T-helper 9 cell (primary cell): ENCODE data around the gene NFATC1.

ENCODE experiments used
- DNase-seq: peaks from one replicate; pipeline ENCODE4 v3.0.0-alpha.2; 2020

Gene NFATC1

GRCh38 chr18:79511271-79511670 is 115.5 kb downstream of the NFATC1 start:
- no peak for DNase-seq

DNA sequence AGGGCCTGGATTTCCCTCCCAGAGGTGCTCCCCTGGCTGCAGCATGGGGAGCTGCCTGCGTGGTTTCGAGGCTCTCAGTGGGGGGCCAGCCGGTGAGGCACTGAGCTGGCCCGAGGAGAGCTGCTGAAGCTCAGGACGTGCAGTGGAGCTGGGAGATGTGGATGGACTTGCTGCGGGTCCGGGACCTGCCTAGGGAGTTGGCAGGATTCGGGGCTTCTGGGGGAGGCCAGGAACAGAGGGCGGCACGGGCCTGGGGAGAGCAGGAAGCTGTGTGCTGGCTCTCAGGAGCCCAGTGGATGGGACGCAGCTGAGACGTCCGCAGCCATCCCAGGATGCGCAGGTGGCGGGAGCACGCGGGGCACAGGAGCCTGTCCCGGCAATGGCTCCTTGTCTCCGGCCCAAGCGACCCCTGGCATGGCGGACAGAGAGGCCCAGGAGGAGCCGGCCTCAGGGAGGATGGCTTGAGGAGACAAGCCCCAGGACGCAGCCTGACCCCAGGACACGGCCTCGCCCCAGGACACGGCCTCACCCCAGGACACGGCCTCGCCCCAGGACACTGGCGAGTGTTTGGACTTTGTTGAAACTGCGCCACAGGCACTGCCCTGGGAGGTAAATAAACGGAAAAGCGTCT is 116.1 kb downstream of the NFATC1 start:
- no peak for DNase-seq

DNA sequence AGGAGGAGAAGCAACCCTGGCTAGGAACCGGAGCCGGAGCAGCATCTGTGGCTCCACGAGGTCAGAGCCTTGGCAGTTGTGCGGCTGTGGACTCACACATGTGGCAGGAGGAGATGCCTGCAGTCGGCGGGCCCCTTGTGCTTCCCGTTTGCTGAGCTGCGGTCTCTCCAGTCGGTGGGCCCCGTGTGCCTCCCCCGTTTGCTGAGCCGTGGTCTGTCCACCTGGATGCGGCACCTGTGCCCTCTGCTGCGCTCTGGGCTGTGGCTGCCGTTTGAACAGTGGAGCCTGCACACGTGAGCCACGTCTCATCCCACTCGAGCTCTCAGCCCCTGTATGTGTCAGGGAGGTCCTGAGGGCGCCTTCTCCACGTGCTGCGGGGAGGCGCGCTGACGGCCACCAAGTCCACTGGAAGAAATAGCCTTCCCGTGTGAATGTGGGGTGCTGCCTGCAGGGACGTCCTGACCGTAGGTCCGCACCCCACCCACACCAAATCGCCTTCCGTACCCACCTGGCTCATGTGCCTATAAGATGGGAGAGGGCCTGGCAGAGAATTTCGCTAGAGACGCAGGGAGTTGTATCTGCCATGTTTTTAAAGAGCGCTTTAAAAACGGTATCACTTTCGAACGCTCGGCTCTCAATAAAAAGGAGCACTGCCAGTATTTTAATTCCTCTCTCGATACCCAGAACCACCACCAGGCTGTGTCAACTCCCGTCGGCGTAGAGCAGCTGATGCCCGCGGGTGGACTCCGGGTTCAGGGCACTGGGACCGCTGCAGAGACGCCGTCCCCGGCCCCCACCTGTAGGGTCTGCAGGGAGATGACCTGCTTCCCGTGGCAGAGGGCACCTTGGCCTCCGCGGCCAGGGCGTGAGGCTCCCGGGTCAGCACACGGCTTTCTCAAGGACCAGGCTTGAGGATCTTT is 117.0 kb downstream of the NFATC1 start:
- DNase-seq: no peak

- no peak for DNase-seq
Measured at GRCh38 chr18:79513381-79514081, 117.8 kb downstream of the NFATC1 start.

GRCh38 chr18:79515331-79515730 is 119.6 kb downstream of the NFATC1 start:
- no peak for DNase-seq

GRCh38 chr18:79515944-79516351 is 120.2 kb downstream of the NFATC1 start:
- DNase-seq: no peak

DNA sequence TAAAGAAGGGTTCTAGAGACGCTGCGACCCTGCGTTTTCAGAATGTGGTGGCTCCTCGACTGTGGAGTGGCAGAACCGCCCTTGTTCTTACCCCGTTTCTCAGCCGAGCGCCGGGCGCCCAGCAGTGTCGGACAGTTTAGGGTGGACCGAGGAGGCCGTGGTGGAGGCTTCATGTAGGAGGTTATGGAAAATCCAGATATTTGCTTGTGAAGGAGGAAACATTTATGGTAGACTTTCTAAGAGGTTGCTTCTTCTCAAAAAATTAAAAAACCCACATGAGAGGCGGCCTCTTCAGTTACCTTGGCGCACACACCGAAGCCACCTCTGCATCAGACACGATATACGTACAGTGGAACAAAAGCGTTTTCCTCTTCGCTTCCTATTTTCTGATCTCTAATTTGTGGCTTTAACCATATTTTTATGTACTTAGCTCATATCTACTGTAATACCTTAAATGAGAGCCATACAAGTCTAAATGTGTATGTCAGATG is 120.8 kb downstream of the NFATC1 start:
- no peak for DNase-seq

GRCh38 chr18:79517341-79517740 is 121.6 kb downstream of the NFATC1 start:
- DNase-seq: peak; percentile 31

DNA sequence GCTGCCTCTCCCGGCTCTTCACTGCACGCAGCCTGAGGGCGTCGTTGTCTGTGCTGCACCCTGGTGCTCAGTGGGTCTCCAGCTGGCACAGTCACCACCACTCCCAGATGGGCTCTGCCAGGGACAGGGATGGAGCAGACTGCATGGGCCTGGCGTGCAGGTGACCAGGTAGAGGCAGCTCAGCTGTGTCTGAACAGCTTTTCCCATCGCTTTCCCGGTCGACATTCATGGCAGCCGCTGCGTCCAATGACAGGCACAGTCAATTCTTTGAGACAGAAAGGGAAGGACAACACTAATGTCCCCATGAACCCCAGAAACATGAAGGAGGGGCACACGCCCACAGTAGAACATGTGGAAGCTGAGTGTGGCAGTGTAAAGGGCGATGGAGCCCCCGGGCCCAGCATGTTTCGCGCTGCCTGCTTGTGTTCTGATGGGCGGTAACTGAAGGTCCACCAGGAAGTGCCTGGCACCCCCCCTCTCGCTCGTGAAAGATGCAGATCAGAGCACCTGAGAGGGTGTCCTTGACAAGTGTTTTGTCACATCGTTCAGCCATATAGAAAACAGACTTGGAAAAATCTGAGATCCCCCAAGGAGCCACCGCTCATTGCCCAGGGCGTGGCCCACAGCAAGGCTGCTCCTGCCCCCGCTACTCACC is 122.4 kb downstream of the NFATC1 start:
- no peak for DNase-seq

DNA sequence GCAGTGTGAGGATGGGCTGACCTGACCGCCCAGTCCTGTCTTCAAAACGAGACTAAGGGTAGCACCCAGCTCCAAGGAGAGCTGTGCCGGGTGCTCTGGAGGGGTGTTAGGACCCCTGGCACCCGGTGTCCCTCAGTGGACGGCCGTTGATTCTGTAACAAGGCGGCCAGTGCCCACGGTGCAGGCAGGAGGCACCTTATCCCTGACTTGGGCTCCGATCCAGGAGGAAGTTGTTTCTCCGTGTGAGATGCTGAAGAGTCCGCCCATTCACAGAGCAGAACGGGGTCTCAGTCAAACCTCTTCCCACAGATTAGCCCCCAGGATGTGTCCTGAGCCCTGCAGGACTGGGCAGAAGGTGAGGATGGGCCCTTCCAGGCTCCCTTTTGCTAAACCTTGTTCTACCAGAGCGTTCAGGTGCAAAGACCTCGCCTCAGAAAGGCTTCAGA is 123.0 kb downstream of the NFATC1 start:
- no peak for DNase-seq

- DNase-seq: peak; percentile 27
Measured at GRCh38 chr18:79519751-79520477, 124.2 kb downstream of the NFATC1 start.

GRCh38 chr18:79520478-79521390 is 125.0 kb downstream of the NFATC1 start:
- DNase-seq: no peak

GRCh38 chr18:79521416-79522205 is 125.9 kb downstream of the NFATC1 start:
- DNase-seq: no peak

GRCh38 chr18:79522451-79523205 is 126.9 kb downstream of the NFATC1 start:
- peak; percentile 44 for DNase-seq

DNA sequence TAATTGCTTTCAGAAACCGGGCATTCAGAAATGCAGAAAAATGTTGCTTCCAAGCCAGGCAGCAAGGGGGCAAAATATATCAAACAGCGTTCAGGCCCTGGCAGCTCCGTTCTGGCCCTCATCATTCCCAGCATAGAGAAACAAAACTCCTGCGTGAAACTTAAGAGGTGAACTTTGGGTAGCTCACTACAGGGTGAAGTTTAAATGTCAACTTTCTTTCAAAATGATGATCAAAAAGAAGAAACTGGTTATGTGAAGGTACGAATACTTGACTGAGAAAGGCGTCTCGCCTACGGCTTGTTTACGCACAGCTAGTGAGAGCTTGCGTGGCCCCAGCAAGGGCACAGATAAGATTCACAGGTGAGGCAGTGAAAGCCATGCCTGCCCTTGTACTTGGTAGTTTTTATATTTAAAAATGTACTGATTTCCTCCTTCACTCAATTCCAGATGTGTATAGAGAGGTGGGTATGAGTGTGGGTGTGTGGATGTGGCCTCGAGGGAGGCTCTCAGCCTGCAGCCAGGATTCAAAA is 127.5 kb downstream of the NFATC1 start:
- DNase-seq: peak; percentile 42

DNA sequence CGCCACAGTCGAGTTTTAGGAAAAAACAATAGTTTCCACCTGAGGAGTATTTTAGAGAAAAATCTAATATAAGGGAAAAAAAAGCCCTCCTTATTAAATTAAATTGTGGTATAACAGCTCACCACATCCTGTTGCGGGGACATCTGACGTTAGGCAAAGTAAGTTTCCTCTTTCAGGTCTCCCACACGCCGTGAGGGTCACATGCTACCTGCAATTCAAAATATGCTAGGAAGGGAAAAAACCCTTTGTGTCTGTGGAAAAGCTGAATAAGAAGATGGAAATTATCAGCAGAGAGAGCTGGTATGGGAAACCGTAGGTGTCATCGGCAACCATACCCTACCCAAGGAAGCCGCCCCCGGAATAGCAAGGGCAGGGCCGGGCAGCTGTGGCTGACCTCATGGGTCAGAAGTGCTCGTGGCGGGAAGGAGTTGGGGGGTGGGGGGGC is 128.0 kb downstream of the NFATC1 start:
- DNase-seq: peak; percentile 71

DNA sequence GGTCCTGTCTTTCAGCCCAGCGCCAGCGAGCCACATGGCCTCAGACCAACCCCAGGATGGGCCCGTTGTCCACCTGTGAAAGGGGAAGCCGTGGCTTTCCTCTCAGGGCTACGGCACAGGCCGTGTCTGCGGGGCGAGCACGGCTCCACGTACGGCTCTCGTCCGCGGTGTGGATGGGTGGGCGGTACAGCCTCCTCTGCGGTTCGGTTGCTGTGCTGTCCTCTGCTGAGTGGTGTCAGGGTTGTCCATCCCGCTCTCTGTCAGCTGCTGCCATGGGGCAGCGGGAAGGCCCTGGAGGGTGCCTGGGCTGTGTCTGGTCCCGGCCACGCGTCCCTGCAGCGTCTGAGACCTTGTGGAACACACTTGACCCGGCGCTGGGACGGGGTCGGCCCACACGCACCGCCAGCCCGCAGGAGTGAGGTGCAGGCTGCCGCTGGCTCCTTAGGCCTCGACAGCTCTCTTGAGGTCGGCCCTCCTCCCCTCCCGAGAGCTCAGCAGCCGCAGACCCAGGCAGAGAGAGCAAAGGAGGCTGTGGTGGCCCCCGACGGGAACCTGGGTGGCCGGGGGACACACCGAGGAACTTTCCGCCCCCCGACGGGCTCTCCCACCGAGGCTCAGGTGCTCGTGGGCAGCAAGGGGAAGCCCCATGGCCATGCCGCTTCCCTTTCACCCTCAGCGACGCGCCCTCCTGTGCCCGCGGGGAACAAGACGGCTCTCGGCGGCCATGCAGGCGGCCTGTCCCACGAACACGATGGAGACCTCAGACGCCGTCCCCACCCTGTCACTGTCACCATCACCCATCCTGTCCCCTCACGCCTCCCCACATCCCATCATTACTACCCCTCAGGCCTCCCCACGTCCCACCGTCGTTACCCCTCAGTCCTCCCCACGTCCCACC is 128.7 kb downstream of the NFATC1 start:
- peak; percentile 46 for DNase-seq
